Trophoblast cell (in vitro differentiated cells and primary cell): ENCODE results near the gene RAPGEF1.

Experiments
- DNase-seq, 2 donors: peaks; one replicate each; pipeline ENCODE4 v3.0.0-alpha.2; 2016
- H2AFZ ChIP-seq: 2 replicates; pipeline ENCODE4 v1.6.1; 2013; ENCODE audit warnings: low read length, moderate library complexity, mild to moderate bottlenecking; ENCODE audit not compliant: insufficient read depth, poor library complexity
- H2AK5ac ChIP-seq: 2 replicates; pipeline ENCODE4 v1.6.1; 2013; ENCODE audit warnings: mild to moderate bottlenecking, low read length
- H2BK120ac ChIP-seq: 2 replicates; pipeline ENCODE4 v1.6.1; 2013; ENCODE audit warnings: low read length, mild to moderate bottlenecking, moderate library complexity; ENCODE audit not compliant: insufficient read depth, poor library complexity
- H2BK12ac ChIP-seq: 2 replicates; pipeline ENCODE4 v1.6.1; 2013; ENCODE audit warnings: mild to moderate bottlenecking, low read length, moderate library complexity
- H2BK5ac ChIP-seq: 2 replicates; pipeline ENCODE4 v1.6.1; 2013; ENCODE audit warnings: low read length, low read depth, moderate library complexity, mild to moderate bottlenecking; ENCODE audit not compliant: poor library complexity
- H3K14ac ChIP-seq: 2 replicates; pipeline ENCODE4 v1.6.1; 2013; ENCODE audit warnings: mild to moderate bottlenecking, low read length
- H3K18ac ChIP-seq: 2 replicates; pipeline ENCODE4 v1.6.1; 2013; ENCODE audit warnings: mild to moderate bottlenecking, low read length
- H3K23ac ChIP-seq: 2 replicates; pipeline ENCODE4 v1.6.1; 2013; ENCODE audit warnings: low read length
- H3K27ac ChIP-seq: 2 replicates; pipeline ENCODE4 v1.5.1; 2013; ENCODE audit warnings: low read depth, mild to moderate bottlenecking, inconsistent platforms, low read length, moderate library complexity
- H3K27me3 ChIP-seq: 2 replicates; pipeline ENCODE4 v1.6.1; 2013; ENCODE audit warnings: inconsistent platforms, mild to moderate bottlenecking, low read length, moderate library complexity; ENCODE audit not compliant: insufficient read depth
- H3K36me3 ChIP-seq, 2 experiments: 1 replicate in 1 of 2; 2 replicates in 1 of 2; pipeline ENCODE4 v1.6.1; 2013; ENCODE audit warnings: low read length in 2 of 2, mild to moderate bottlenecking in 2 of 2, moderate library complexity in 1 of 2; ENCODE audit not compliant: insufficient read depth in 2 of 2, control insufficient read depth in 1 of 2
- H3K4ac ChIP-seq: 2 replicates; pipeline ENCODE4 v1.6.1; 2013; ENCODE audit warnings: low read depth, mild to moderate bottlenecking, low read length, moderate library complexity
- H3K4me1 ChIP-seq, 2 experiments: 1 replicate in 1 of 2; 2 replicates in 1 of 2; pipeline ENCODE4 v1.6.1; 2013; ENCODE audit warnings: low read length in 2 of 2, mild to moderate bottlenecking in 2 of 2, moderate library complexity in 1 of 2; ENCODE audit not compliant: insufficient read depth in 2 of 2, control insufficient read depth in 1 of 2
- H3K4me2 ChIP-seq: 2 replicates; pipeline ENCODE4 v1.6.1; 2013; ENCODE audit warnings: inconsistent platforms, mild to moderate bottlenecking, low read length, moderate library complexity
- H3K4me3 ChIP-seq: 2 replicates; pipeline ENCODE4 v1.5.1; 2013; ENCODE audit warnings: mild to moderate bottlenecking, low read depth, low read length, inconsistent platforms
- H3K79me1 ChIP-seq: one replicate; pipeline ENCODE4 v1.6.1; 2013; ENCODE audit warnings: low read length
- H3K79me2 ChIP-seq: 2 replicates; pipeline ENCODE4 v1.6.1; 2013; ENCODE audit warnings: low read length, mild to moderate bottlenecking; ENCODE audit not compliant: control insufficient read depth, insufficient read depth, poor library complexity
- H3K9ac ChIP-seq: 2 replicates; pipeline ENCODE4 v1.6.1; 2013; ENCODE audit warnings: mild to moderate bottlenecking, low read length
- H3K9me3 ChIP-seq: 2 replicates; pipeline ENCODE4 v1.6.1; 2013; ENCODE audit warnings: low read depth, mild to moderate bottlenecking, control low read depth, inconsistent platforms, low read length; ENCODE audit not compliant: insufficient read depth
- H4K12ac ChIP-seq: 2 replicates; pipeline ENCODE4 v1.6.1; 2013; ENCODE audit warnings: low read depth, mild to moderate bottlenecking, low read length, moderate library complexity
- H4K8ac ChIP-seq: 2 replicates; pipeline ENCODE4 v1.6.1; 2013; ENCODE audit warnings: low read depth, mild to moderate bottlenecking, low read length, moderate library complexity
- H4K91ac ChIP-seq: one replicate; pipeline ENCODE4 v1.6.1; 2013; ENCODE audit warnings: low read depth, mild to moderate bottlenecking, low read length, moderate library complexity
- WGBS: extraction: QIAGEN DNeasy Blood & Tissue Kit; methylation state at CpG from one replicate; pipeline ENCODE4 v1.1.7; 2013; ENCODE audit warnings: missing lambda C conversion rate; ENCODE audit not compliant: insufficient read length, insufficient coverage; ENCODE audit errors: extremely low coverage; 5-methylcytosine and 5-hydroxymethylcytosine counted together

The RAPGEF1 gene

GRCh38 chr9:131701436-131701781, 38.5 kb downstream of the RAPGEF1 start:
- Histone ChIP-seq H4K12ac (no peak overlapping the region), H2BK5ac (no peak overlapping the region), H3K4me2 (no peak overlapping the region), H3K18ac (no peak overlapping the region), H3K9ac (no peak overlapping the region), H3K14ac (no peak overlapping the region), H3K9me3 (no peaks in the 10 kb centered on the region), H2BK12ac (no peak overlapping the region), H3K27ac (no peak overlapping the region), H3K27me3 (no peaks in the 10 kb centered on the region), H3K79me2 (peaks cover 6% of the 10 kb centered on the region), H2BK120ac (no peak overlapping the region), H3K4me1 (peaks cover 8 to 20% of the 10 kb centered on the region in 2 experiments), H3K23ac (no peak overlapping the region), H2AK5ac (no peak overlapping the region), H3K4ac (no peak overlapping the region), H4K91ac (no peak overlapping the region), H2AFZ (no peak overlapping the region), H3K36me3 (no peaks in the 10 kb centered on the region), H4K8ac (no peak overlapping the region), H3K4me3 (no peak overlapping the region), H3K79me1 (peaks cover 6% of the 10 kb centered on the region)
- no CpG with 5 or more reads among the region's 1 CpG for WGBS
- DNase-seq: no peak

DNA sequence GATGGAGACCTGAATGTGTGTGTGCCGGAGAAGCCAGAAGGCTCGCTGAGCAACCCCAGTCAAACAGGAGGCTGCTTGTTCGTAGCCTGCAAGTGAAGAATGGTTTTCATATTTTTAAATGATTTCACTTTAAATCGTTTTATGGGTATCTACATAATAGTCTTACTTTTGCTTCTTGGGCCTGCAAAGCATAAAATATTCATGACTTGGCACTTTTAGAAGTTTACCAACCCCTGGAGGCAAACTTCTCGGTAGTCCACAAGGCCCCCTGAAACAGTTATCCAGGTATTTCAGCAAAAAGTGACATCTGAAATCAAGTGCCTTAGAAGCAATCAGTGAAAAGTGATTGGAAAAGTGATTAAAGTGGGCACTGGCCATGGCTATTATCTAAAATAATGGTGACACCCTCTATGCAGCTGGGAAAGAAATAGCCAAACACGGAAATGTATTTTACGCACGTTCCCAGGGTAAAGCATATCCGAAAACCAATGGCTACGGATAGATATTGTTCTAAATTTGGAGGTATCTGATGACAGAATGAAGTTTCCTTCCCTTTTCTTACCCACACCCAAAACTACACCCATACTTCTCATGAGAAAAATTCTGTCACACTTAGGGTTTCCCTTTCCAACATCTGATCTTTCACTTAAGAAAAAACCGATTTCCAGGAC, 39.0 kb downstream of the RAPGEF1 start:
- no peak overlapping the region for H4K12ac ChIP-seq
- no peak overlapping the region for H3K4me3 ChIP-seq
- H3K79me2 ChIP-seq: peaks cover 7% of the 10 kb centered on the region
- no peak overlapping the region for H4K8ac ChIP-seq
- H2AK5ac ChIP-seq: no peak overlapping the region
- no peak overlapping the region for H3K18ac ChIP-seq
- peaks cover 8 to 17% of the 10 kb centered on the region in 2 experiments for H3K4me1 ChIP-seq
- no peak overlapping the region for H4K91ac ChIP-seq
- H3K27ac ChIP-seq: no peak overlapping the region
- H3K9me3 ChIP-seq: no peaks in the 10 kb centered on the region
- no peak overlapping the region for H3K23ac ChIP-seq
- H2BK5ac ChIP-seq: no peak overlapping the region
- H2AFZ ChIP-seq: no peak overlapping the region
- H3K4ac ChIP-seq: peak overlapping the region; percentile 55
- no peak overlapping the region for H2BK120ac ChIP-seq
- no peak for DNase-seq
- no peak overlapping the region for H2BK12ac ChIP-seq
- H3K9ac ChIP-seq: no peak overlapping the region
- H3K79me1 ChIP-seq: peaks cover 5% of the 10 kb centered on the region
- WGBS: no CpG with 5 or more reads among the region's 11 CpGs
- H3K27me3 ChIP-seq: no peaks in the 10 kb centered on the region
- H3K14ac ChIP-seq: no peak overlapping the region
- no peak overlapping the region for H3K4me2 ChIP-seq
- H3K36me3 ChIP-seq: no peaks in the 10 kb centered on the region

- Histone ChIP-seq H3K79me1 (peaks cover 7% of the 10 kb centered on the region), H3K4me1 (peaks cover 10 to 16% of the 10 kb centered on the region in 2 experiments), H3K27me3 (no peaks in the 10 kb centered on the region), H3K36me3 (no peaks in the 10 kb centered on the region), H3K4ac (peak overlapping the region; percentile 73), H2AK5ac (no peak overlapping the region), H3K9me3 (no peaks in the 10 kb centered on the region), H4K8ac (no peak overlapping the region), H2BK120ac (no peak overlapping the region), H3K27ac (no peak overlapping the region), H3K23ac (no peak overlapping the region), H3K14ac (no peak overlapping the region), H3K18ac (peak overlapping the region; percentile 46), H3K79me2 (peaks cover 7% of the 10 kb centered on the region), H2BK5ac (no peak overlapping the region), H2BK12ac (peak overlapping the region; percentile 35), H3K4me2 (no peak overlapping the region), H3K4me3 (no peak overlapping the region), H3K9ac (no peak overlapping the region), H2AFZ (no peak overlapping the region), H4K91ac (no peak overlapping the region), H4K12ac (no peak overlapping the region)
- no CpG with 5 or more reads among the region's 7 CpGs for WGBS
- DNase-seq: no peak
Measured at GRCh38 chr9:131700076-131700475, 39.8 kb downstream of the RAPGEF1 start.

- no peak overlapping the region for H3K14ac ChIP-seq
- no peak overlapping the region for H3K4me2 ChIP-seq
- H3K79me1 ChIP-seq: peaks cover 7% of the 10 kb centered on the region
- H3K4ac ChIP-seq: peak overlapping the region; percentile 7
- H4K12ac ChIP-seq: no peak overlapping the region
- DNase-seq: no peak
- no peaks in the 10 kb centered on the region for H3K27me3 ChIP-seq
- H4K91ac ChIP-seq: no peak overlapping the region
- H2BK120ac ChIP-seq: no peak overlapping the region
- peaks cover 16 to 22% of the 10 kb centered on the region in 2 experiments for H3K4me1 ChIP-seq
- H3K23ac ChIP-seq: no peak overlapping the region
- no peak overlapping the region for H2BK5ac ChIP-seq
- H2AK5ac ChIP-seq: no peak overlapping the region
- no peak overlapping the region for H3K18ac ChIP-seq
- H2BK12ac ChIP-seq: no peak overlapping the region
- H3K36me3 ChIP-seq: no peaks in the 10 kb centered on the region
- H3K4me3 ChIP-seq: no peak overlapping the region
- peaks cover 9% of the 10 kb centered on the region for H3K79me2 ChIP-seq
- no peak overlapping the region for H4K8ac ChIP-seq
- H3K27ac ChIP-seq: no peak overlapping the region
- no peak overlapping the region for H3K9ac ChIP-seq
- no peak overlapping the region for H2AFZ ChIP-seq
- no CpG with 5 or more reads among the region's 4 CpGs for whole genome bisulfite sequencing
- H3K9me3 ChIP-seq: no peaks in the 10 kb centered on the region
Measured at GRCh38 chr9:131698618-131698985, 41.3 kb downstream of the RAPGEF1 start.
